Liver (tissue), 9 donors: ENCODE measurements around the gene CEP131. TPM values are rescaled to one million over a fixed set of nuclear protein-coding genes. Genes with fewer than 3 reads are reported as not detected.

ENCODE experiments used
- DNase-seq: peaks from one replicate; pipeline ENCODE4 v3.0.0-alpha.2; 2017; ENCODE audit warnings: low spot score
- H3K27ac ChIP-seq, 2 donors: one replicate each; pipeline ENCODE4 v1.7.0; 2013; ENCODE audit warnings: inconsistent platforms in 2 of 2, low read length in 2 of 2, control low read depth in 1 of 2, low read depth in 1 of 2, mild to moderate bottlenecking in 1 of 2
- H3K27me3 ChIP-seq, 4 donors: one replicate each; pipeline versions ENCODE4 v1.6.1 to v1.7.0; 2013; ENCODE audit warnings: low read length in 3 of 4, inconsistent platforms in 1 of 4, mild to moderate bottlenecking in 1 of 4, moderate library complexity in 1 of 4; ENCODE audit not compliant: control insufficient read depth in 4 of 4, insufficient read depth in 4 of 4
- H3K36me3 ChIP-seq, 4 donors: one replicate each; pipeline versions ENCODE4 v1.6.1 to v1.7.0; 2013; ENCODE audit warnings: low read length in 3 of 4, mild to moderate bottlenecking in 3 of 4, low read depth in 1 of 4, moderate library complexity in 1 of 4; ENCODE audit not compliant: control insufficient read depth in 4 of 4, insufficient read depth in 3 of 4
- H3K4me1 ChIP-seq, 4 donors: one replicate each; pipeline versions ENCODE4 v1.6.1 to v1.7.0; 2013; ENCODE audit warnings: low read length in 3 of 4, mild to moderate bottlenecking in 3 of 4, moderate library complexity in 1 of 4; ENCODE audit not compliant: control insufficient read depth in 4 of 4, insufficient read depth in 4 of 4
- H3K4me3 ChIP-seq, 3 donors: one replicate each; pipeline versions ENCODE4 v1.6.1 to v1.7.0; 2013; ENCODE audit warnings: low read length in 3 of 3, control low read depth in 1 of 3, low read depth in 1 of 3, mild to moderate bottlenecking in 1 of 3
- H3K9ac ChIP-seq, 2 donors: one replicate each; pipeline ENCODE4 v1.7.0; 2013; ENCODE audit warnings: low read length in 2 of 2, mild to moderate bottlenecking in 2 of 2, moderate library complexity in 2 of 2, control low read depth in 1 of 2, low read depth in 1 of 2
- H3K9me3 ChIP-seq, 4 donors: one replicate each; pipeline versions ENCODE4 v1.6.1 to v1.7.0; 2013; ENCODE audit warnings: low read length in 3 of 4; ENCODE audit not compliant: control insufficient read depth in 4 of 4
- ATF3 ChIP-seq: IDR thresholded peaks from 2 replicates; pipeline ENCODE4 v1.6.1; 2016; ENCODE audit warnings: antibody characterized with exemption
- CTCF ChIP-seq: fragments of 150-350 bp; IDR thresholded peaks from 2 replicates; pipeline ENCODE4 v1.5.1; 2017; ENCODE audit warnings: improper control_type of control experiment, low read depth, low read length; ENCODE audit not compliant: missing input control
- EGR1 ChIP-seq, 2 donors: IDR thresholded peaks; 2 replicates each; pipeline ENCODE4 v1.6.1; 2016 to 2018; ENCODE audit warnings: antibody characterized with exemption in 2 of 2, low read depth in 2 of 2
- FOXA1 ChIP-seq: IDR thresholded peaks from 2 replicates; pipeline ENCODE4 v1.6.1; 2016; ENCODE audit warnings: antibody characterized with exemption
- FOXA2 ChIP-seq: IDR thresholded peaks from 2 replicates; pipeline ENCODE4 v1.6.1; 2016; ENCODE audit warnings: antibody characterized with exemption
- GABPA ChIP-seq, 2 donors: IDR thresholded peaks in 1 of 2; conservative IDR thresholded peaks in 1 of 2; 2 replicates each; pipeline ENCODE4 v1.6.1; 2016; ENCODE audit warnings: antibody characterized with exemption in 2 of 2, mild to moderate bottlenecking in 1 of 2, moderate library complexity in 1 of 2
- HNF4A ChIP-seq, 2 donors: conservative IDR thresholded peaks; 2 replicates each; pipeline ENCODE4 v1.6.1; 2016; ENCODE audit warnings: antibody characterized with exemption in 2 of 2, mild to moderate bottlenecking in 2 of 2
- HNF4G ChIP-seq: IDR thresholded peaks from 2 replicates; pipeline ENCODE4 v1.6.1; 2016; ENCODE audit warnings: antibody characterized with exemption
- JUND ChIP-seq, 2 donors: IDR thresholded peaks; 2 replicates each; pipeline ENCODE4 v1.6.1; 2016; ENCODE audit warnings: antibody characterized with exemption in 2 of 2
- MAX ChIP-seq: IDR thresholded peaks from 2 replicates; pipeline ENCODE4 v1.6.1; 2016; ENCODE audit warnings: antibody characterized with exemption
- NR2F2 ChIP-seq: IDR thresholded peaks from 2 replicates; pipeline ENCODE4 v1.6.1; 2016; ENCODE audit warnings: antibody characterized with exemption
- RAD21 ChIP-seq, 2 donors: IDR thresholded peaks; 2 replicates each; pipeline ENCODE4 v1.6.1; 2016; ENCODE audit warnings: antibody characterized with exemption in 2 of 2, mild to moderate bottlenecking in 2 of 2
- REST ChIP-seq: IDR thresholded peaks from 2 replicates; pipeline ENCODE4 v1.6.1; 2016; ENCODE audit warnings: antibody characterized with exemption, mild to moderate bottlenecking
- RXRA ChIP-seq, 2 donors: IDR thresholded peaks; 2 replicates each; pipeline ENCODE4 v1.6.1; 2017 to 2018; ENCODE audit warnings: antibody characterized with exemption in 2 of 2, mild to moderate bottlenecking in 1 of 2
- SP1 ChIP-seq: IDR thresholded peaks from 2 replicates; pipeline ENCODE4 v1.6.1; 2018; ENCODE audit warnings: antibody characterized with exemption, mild to moderate bottlenecking
- TAF1 ChIP-seq: conservative IDR thresholded peaks from 2 replicates; pipeline ENCODE4 v1.6.1; 2016; ENCODE audit warnings: antibody characterized with exemption, mild to moderate bottlenecking
- YY1 ChIP-seq: IDR thresholded peaks from 2 replicates; pipeline ENCODE4 v1.6.1; 2016; ENCODE audit warnings: antibody characterized with exemption, mild to moderate bottlenecking
- ZBTB33 ChIP-seq: IDR thresholded peaks from 2 replicates; pipeline ENCODE4 v1.6.1; 2016; ENCODE audit warnings: antibody characterized with exemption
- WGBS: extraction: QIAGEN DNeasy Blood & Tissue Kit; methylation state at CpG from one replicate; pipeline ENCODE4 v1.1.7; 2013; 5-methylcytosine and 5-hydroxymethylcytosine counted together
- polyA plus RNA-seq, 2 donors: library from polyadenylated mRNA; stranded (reverse) in 1 of 2; unstranded in 1 of 2; fragments of 200-250 nt in 1 of 2; fragments of >200 nt in 1 of 2; fragmentation: Nextera tagmentation in 1 of 2; extraction: Ambion mirVana in 1 of 2; gene quantifications; one replicate each; pipeline versions ENCODE4 v1.2.1 to v1.2.3, GENCODE V29; 2013 to 2015
- total RNA-seq, 2 donors: library from RNA; depleted of rRNA; stranded (reverse); fragments of >200 nt; gene quantifications; one replicate each; pipeline ENCODE4 v1.2.3, GENCODE V29; 2014
- donor health status: healthy.
- donor health status: healthy.
- donor health status: healthy.
- donor health status: healthy.
- donor health status: healthy.

CEP131 gene
- total and polyA plus RNA-seq, 4 donors = 0.71 to 6.3 (median 2.2) TPM

- no peak overlapping the region for H3K9ac ChIP-seq
- DNase-seq = no peak
- peaks cover 10 to 23% (median 13%) of the 10 kb centered on the region in 4 donors for H3K4me1 ChIP-seq
Measured at GRCh38 chr17:81221371-81221841, 1.4 kb downstream of the CEP131 start.

GRCh38 chr17:81219476-81220180, 3.1 kb downstream of the CEP131 start:
- WGBS = 96% methylated on average over 24 of the region's 24 CpGs
- H3K27me3 ChIP-seq = no peaks in the 10 kb centered on the region
- DNase-seq = no peak

More at GRCh38 chr17:81221371-81221841, 1.4 kb downstream of the CEP131 start:
- TF ChIP-seq JUND (IDR thresholded peaks at IDR 0.05) = no peak
- TF ChIP-seq RAD21 (IDR thresholded peaks at IDR 0.05) = no peak
- no peak for TF ChIP-seq CTCF
- no peak for TF ChIP-seq TAF1
- no peak for TF ChIP-seq HNF4A (conservative IDR thresholded peaks at IDR 0.05)
- TF ChIP-seq SP1 = no peak
- TF ChIP-seq FOXA1 = no peak
- no peak for TF ChIP-seq HNF4G
- Histone ChIP-seq H3K27me3 (no peaks in the 10 kb centered on the region), H3K4me3 (no peak overlapping the region), H3K9me3 (no peaks in the 10 kb centered on the region), H3K36me3 (no peaks in the 10 kb centered on the region), H3K27ac (no peak overlapping the region)
- WGBS = 92% methylated on average over 11 of the region's 11 CpGs

More at GRCh38 chr17:81219476-81220180, 3.1 kb downstream of the CEP131 start:
- Histone ChIP-seq H3K9ac (no peak overlapping the region), H3K36me3 (no peaks in the 10 kb centered on the region), H3K9me3 (no peaks in the 10 kb centered on the region), H3K27ac (no peak overlapping the region), H3K4me1 (peaks cover 10 to 23% (median 13%) of the 10 kb centered on the region in 4 donors), H3K4me3 (no peak overlapping the region)
- no peak for TF ChIP-seq FOXA1
- TF ChIP-seq REST = no peak
- no peak for TF ChIP-seq EGR1 (IDR thresholded peaks at IDR 0.05; ENCODE audit: low read depth in 2 of 2)
- TF ChIP-seq HNF4A (conservative IDR thresholded peaks at IDR 0.05) = no peak
- no peak for TF ChIP-seq FOXA2
- no peak for TF ChIP-seq SP1
- TF ChIP-seq ATF3 = no peak
- TF ChIP-seq RAD21 (IDR thresholded peaks at IDR 0.05) = no peak
- no peak for TF ChIP-seq CTCF
- TF ChIP-seq TAF1 = no peak
- no peak for TF ChIP-seq GABPA (IDR thresholded peaks at IDR 0.05 in 1 of 2, conservative IDR thresholded peaks at IDR 0.05 in 1 of 2)
- no peak for TF ChIP-seq YY1
- TF ChIP-seq NR2F2 = no peak
- TF ChIP-seq RXRA (IDR thresholded peaks at IDR 0.05) = no peak
- TF ChIP-seq ZBTB33 = no peak
- no peak for TF ChIP-seq JUND (IDR thresholded peaks at IDR 0.05)
- TF ChIP-seq MAX = no peak
- TF ChIP-seq HNF4G = no peak
